ENCODE results near the gene BCL11A. TPM values are rescaled to one million over a fixed set of nuclear protein-coding genes. Genes with fewer than 3 reads are reported as not detected.
A peak's percentile ranks its signal among the peaks of the same experiment; 100 is the strongest.

The BCL11A gene
- total and polyA plus RNA-seq, 2 experiments from 2014 or later: 3.5 to 8.9 TPM

DNA sequence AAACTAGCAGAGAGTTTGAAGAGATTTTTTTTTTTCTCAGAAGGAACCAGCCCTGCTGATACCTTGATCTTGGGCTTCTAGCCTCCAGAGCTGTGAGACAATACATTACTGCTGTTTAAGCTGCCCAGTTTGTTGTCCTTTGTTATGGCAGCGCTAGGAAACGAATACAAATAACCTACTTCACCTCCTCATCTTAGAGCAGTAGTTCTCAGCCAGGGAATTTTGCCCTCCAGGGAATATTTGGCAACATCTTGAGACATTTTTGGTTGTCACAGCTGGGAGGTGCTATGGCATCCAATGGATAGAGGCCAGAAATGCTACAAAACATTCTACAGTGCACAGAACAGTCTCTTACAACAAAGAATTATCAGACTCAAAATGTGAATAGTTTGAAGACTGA is 43.9 kb upstream of the BCL11A start:
- WGBS, 2 experiments (ENCODE audit: low coverage in 1 of 2, low lambda C conversion rate in 2 of 2, missing lambda C conversion rate in 2 of 2): 18 to 25% methylated on average over 2 of the region's 2 CpGs
- H3K4me1 ChIP-seq (ENCODE audit: insufficient read depth): no peaks in the 10 kb centered on the region
- H3K9ac ChIP-seq: no peak overlapping the region
- no peaks in the 10 kb centered on the region for H3F3A ChIP-seq (ENCODE audit: insufficient read depth)
- no peaks in the 10 kb centered on the region for H3K9me2 ChIP-seq (ENCODE audit: insufficient read depth)
- H2AFZ ChIP-seq: no peak overlapping the region
- H3K36me3 ChIP-seq (ENCODE audit: low read depth): no peaks in the 10 kb centered on the region
- no peak overlapping the region for H3K4me2 ChIP-seq (ENCODE audit: unreplicated experiment)
- no peaks in the 10 kb centered on the region for H4K20me1 ChIP-seq (ENCODE audit: insufficient read depth)
- peaks cover 7% of the 10 kb centered on the region; the same call in 1 of the 2 replicates for H3K27me3 ChIP-seq (replicated peaks; ENCODE audit: insufficient read depth)
- no peaks in the 10 kb centered on the region for H3K79me2 ChIP-seq (ENCODE audit: insufficient read depth)
- in situ Hi-C loops (cut with MboI): loop anchor here (25.0 kb wide), 2 partner anchors 1285 to 1835 kb away; no protein-coding TSS in a partner anchor
- TF ChIP-seq EZH2 (IDR thresholded peaks at IDR 0.05; ENCODE audit: insufficient read depth, poor library complexity, severe bottlenecking) (no peak), EZH2phosphoT487 (IDR thresholded peaks at IDR 0.05; ENCODE audit: insufficient read depth, low read depth) (no peak)
- no peak overlapping the region for H3K27ac ChIP-seq
- DNase-seq: peak; percentile 9
- no peak overlapping the region for H3K4me3 ChIP-seq
- no peaks in the 10 kb centered on the region for H3K9me3 ChIP-seq (ENCODE audit: low read depth)

GRCh38 chr2:60596411-60596810 is 43.0 kb upstream of the BCL11A start:
- Histone ChIP-seq H3K79me2 (ENCODE audit: insufficient read depth) (no peaks in the 10 kb centered on the region), H4K20me1 (ENCODE audit: insufficient read depth) (no peaks in the 10 kb centered on the region), H3F3A (ENCODE audit: insufficient read depth) (no peaks in the 10 kb centered on the region), H3K27ac (no peak overlapping the region), H3K4me2 (ENCODE audit: unreplicated experiment) (no peak overlapping the region), H2AFZ (no peak overlapping the region), H3K9me2 (ENCODE audit: insufficient read depth) (no peaks in the 10 kb centered on the region), H3K9ac (no peak overlapping the region), H3K36me3 (ENCODE audit: low read depth) (no peaks in the 10 kb centered on the region), H3K4me3 (no peak overlapping the region), H3K9me3 (ENCODE audit: low read depth) (no peaks in the 10 kb centered on the region), H3K27me3 (replicated peaks; ENCODE audit: insufficient read depth) (no peaks in the 10 kb centered on the region; the same call in 1 of the 2 replicates), H3K4me1 (ENCODE audit: insufficient read depth) (no peaks in the 10 kb centered on the region)
- in situ Hi-C loops (cut with MboI): loop anchor here (25.0 kb wide), 2 partner anchors 1284 to 1834 kb away; no protein-coding TSS in a partner anchor
- no peak for DNase-seq
- 0 to 6% methylated on average over 2 of the region's 2 CpGs for WGBS, 2 experiments (ENCODE audit: low coverage in 1 of 2, low lambda C conversion rate in 2 of 2, missing lambda C conversion rate in 2 of 2)
- TF ChIP-seq EZH2phosphoT487 (IDR thresholded peaks at IDR 0.05; ENCODE audit: insufficient read depth, low read depth): no peak
- TF ChIP-seq EZH2 (IDR thresholded peaks at IDR 0.05; ENCODE audit: insufficient read depth, poor library complexity, severe bottlenecking): no peak

DNA sequence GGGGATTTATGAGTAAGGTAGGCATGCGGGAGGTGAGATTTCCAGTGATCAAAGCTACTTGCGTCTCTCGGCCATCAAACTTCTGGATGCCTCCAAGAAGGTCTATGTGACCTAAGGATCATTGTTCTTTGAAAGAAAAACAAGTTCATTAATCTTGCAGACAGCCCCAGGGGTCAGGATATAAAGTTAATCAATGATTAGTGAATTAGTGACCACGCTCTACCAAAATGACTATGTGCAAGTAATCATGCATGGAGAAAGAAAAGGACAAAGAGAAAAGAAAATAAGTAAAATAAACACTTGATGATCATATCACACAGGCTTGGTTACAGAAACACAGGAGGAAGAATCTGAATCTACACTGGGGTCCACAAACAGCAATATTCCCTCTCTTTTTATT is 42.5 kb upstream of the BCL11A start:
- Histone ChIP-seq H3K4me1 (ENCODE audit: insufficient read depth) (no peaks in the 10 kb centered on the region), H3K27ac (no peak overlapping the region), H3K27me3 (replicated peaks; ENCODE audit: insufficient read depth) (no peaks in the 10 kb centered on the region; the same call in 1 of the 2 replicates), H3F3A (ENCODE audit: insufficient read depth) (no peaks in the 10 kb centered on the region), H3K9me2 (ENCODE audit: insufficient read depth) (no peaks in the 10 kb centered on the region), H4K20me1 (ENCODE audit: insufficient read depth) (no peaks in the 10 kb centered on the region), H3K79me2 (ENCODE audit: insufficient read depth) (no peaks in the 10 kb centered on the region), H3K4me2 (ENCODE audit: unreplicated experiment) (no peak overlapping the region), H3K4me3 (no peak overlapping the region), H3K36me3 (ENCODE audit: low read depth) (no peaks in the 10 kb centered on the region), H2AFZ (no peak overlapping the region), H3K9me3 (ENCODE audit: low read depth) (no peaks in the 10 kb centered on the region), H3K9ac (no peak overlapping the region)
- in situ Hi-C loops (cut with MboI): loop anchor here (25.0 kb wide), 2 partner anchors 1284 to 1834 kb away; no protein-coding TSS in a partner anchor
- DNase-seq: no peak
- 62 to 76% methylated on average over 4 of the region's 4 CpGs for WGBS, 2 experiments (ENCODE audit: low coverage in 1 of 2, low lambda C conversion rate in 2 of 2, missing lambda C conversion rate in 2 of 2)
- TF ChIP-seq EZH2 (IDR thresholded peaks at IDR 0.05; ENCODE audit: insufficient read depth, poor library complexity, severe bottlenecking): no peak
- no peak for TF ChIP-seq EZH2phosphoT487 (IDR thresholded peaks at IDR 0.05; ENCODE audit: insufficient read depth, low read depth)

GRCh38 chr2:60589104-60589503 is 35.6 kb upstream of the BCL11A start:
- no peaks in the 10 kb centered on the region for H3K79me2 ChIP-seq (ENCODE audit: insufficient read depth)
- in situ Hi-C loops (cut with MboI): loop anchor here (25.0 kb wide), 2 partner anchors 1277 to 1827 kb away; no protein-coding TSS in a partner anchor
- no peaks in the 10 kb centered on the region for H3K4me1 ChIP-seq (ENCODE audit: insufficient read depth)

More at GRCh38 chr2:60589104-60589503, 35.6 kb upstream of the BCL11A start:
- Histone ChIP-seq H4K20me1 (ENCODE audit: insufficient read depth) (no peaks in the 10 kb centered on the region), H2AFZ (no peak overlapping the region), H3K9ac (no peak overlapping the region), H3K4me2 (ENCODE audit: unreplicated experiment) (no peak overlapping the region), H3K27me3 (replicated peaks; ENCODE audit: insufficient read depth) (peaks cover 22% of the 10 kb centered on the region), H3F3A (ENCODE audit: insufficient read depth) (no peaks in the 10 kb centered on the region), H3K9me2 (ENCODE audit: insufficient read depth) (no peaks in the 10 kb centered on the region), H3K9me3 (ENCODE audit: low read depth) (no peaks in the 10 kb centered on the region), H3K27ac (no peak overlapping the region), H3K4me3 (no peak overlapping the region), H3K36me3 (ENCODE audit: low read depth) (no peaks in the 10 kb centered on the region)
- no peak for DNase-seq
- TF ChIP-seq EZH2 (IDR thresholded peaks at IDR 0.05; ENCODE audit: insufficient read depth, poor library complexity, severe bottlenecking): no peak
- no peak for TF ChIP-seq EZH2phosphoT487 (IDR thresholded peaks at IDR 0.05; ENCODE audit: insufficient read depth, low read depth)

All from GM23248 (cell line).